Testis (tissue), 2 donors: ENCODE data around the gene PTCD2.

Experiments
- CTCF ChIP-seq, 3 experiments: fragments of 450-650 bp in 2 of 3; fragments of 200-600 bp in 1 of 3; sonication (generic) in 1 of 3; IDR thresholded peaks; one replicate each; pipeline ENCODE4 v1.5.1; 2016 to 2019; ENCODE audit warnings: antibody characterized with exemption in 3 of 3, mild to moderate bottlenecking in 2 of 3, moderate library complexity in 1 of 3
- POLR2A ChIP-seq: fragments of 450-650 bp; IDR thresholded peaks from one replicate; pipeline ENCODE4 v1.6.1; 2017; ENCODE audit warnings: antibody characterized with exemption, mild to moderate bottlenecking, moderate library complexity

GRCh38 chr5:72328172-72328571 lies 8.0 kb downstream of the PTCD2 start:
- no peak for TF ChIP-seq CTCF (IDR thresholded peaks at IDR 0.05)
- no peak for TF ChIP-seq POLR2A
